Measurements from ENCODE around the gene RBCK1.

Gene RBCK1

DNA sequence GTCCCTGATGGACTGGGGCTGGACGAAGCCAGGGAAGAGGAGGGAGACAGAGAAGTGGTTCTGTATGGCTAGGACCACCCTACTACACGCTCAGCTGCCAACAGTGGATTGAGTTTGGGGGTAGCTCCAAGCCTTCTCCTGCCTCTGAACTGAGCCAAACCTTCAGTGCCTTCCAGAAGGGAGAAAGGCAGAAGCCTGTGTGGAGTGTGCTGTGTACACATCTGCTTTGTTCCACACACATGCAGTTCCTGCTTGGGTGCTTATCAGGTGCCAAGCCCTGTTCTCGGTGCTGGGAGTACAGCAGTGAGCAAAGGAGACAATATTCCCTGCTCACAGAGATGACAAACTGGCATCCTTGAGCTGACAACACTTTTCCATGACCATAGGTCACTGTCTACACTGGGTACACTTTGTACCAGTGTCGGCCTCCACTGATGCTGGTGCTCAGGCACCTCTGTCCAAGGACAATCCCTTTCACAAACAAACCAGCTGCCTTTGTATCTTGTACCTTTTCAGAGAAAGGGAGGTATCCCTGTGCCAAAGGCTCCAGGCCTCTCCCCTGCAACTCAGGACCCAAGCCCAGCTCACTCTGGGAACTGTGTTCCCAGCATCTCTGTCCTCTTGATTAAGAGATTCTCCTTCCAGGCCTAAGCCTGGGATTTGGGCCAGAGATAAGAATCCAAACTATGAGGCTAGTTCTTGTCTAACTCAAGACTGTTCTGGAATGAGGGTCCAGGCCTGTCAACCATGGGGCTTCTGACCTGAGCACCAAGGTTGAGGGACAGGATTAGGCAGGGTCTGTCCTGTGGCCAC is 11.3 kb upstream of the RBCK1 start:
- FAIRE-seq (no peak), DNase-seq (ENCODE audit: extremely low spot score, insufficient read length, low read depth) (no peak)

GRCh38 chr20:397432-398237 is 10.5 kb upstream of the RBCK1 start:
- DNase-seq (ENCODE audit: extremely low spot score, insufficient read length, low read depth) (no peak), FAIRE-seq (no peak)

DNA sequence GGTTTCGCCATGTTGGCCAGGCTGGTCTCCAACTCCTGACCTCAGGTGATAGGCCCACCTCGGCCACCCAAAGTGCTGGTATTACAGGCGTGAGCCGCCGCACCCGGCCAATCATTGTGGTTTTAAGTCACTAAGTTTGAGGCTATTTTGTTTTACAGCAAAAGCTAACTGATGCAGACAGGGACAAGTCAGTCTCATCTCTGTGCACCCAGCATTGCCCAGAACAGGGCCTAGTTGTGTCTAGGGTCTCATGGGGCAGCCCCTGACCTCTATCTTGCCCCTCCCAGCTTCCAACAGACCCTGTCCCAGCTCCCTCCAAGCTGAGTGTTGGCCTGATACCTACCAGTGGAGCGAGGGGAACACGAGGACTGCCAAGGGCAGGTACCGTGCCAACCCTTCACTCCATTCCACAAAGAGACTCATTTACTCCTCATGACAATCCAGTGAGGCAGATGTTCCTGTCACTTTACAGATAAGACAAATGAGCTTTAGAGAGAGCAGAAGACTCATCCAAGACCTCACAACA is 8.9 kb upstream of the RBCK1 start:
- no peak for DNase-seq (ENCODE audit: extremely low spot score, insufficient read length, low read depth)
- no peak for FAIRE-seq

- DNase-seq (ENCODE audit: extremely low spot score, insufficient read length, low read depth) (no peak), FAIRE-seq (no peak)
These were observed 8.0 kb upstream of the RBCK1 start for GRCh38 chr20:400128-400453.

GRCh38 chr20:400454-401275 is 7.4 kb upstream of the RBCK1 start:
- DNase-seq (ENCODE audit: extremely low spot score, insufficient read length, low read depth) (no peak), FAIRE-seq (no peak)

DNA sequence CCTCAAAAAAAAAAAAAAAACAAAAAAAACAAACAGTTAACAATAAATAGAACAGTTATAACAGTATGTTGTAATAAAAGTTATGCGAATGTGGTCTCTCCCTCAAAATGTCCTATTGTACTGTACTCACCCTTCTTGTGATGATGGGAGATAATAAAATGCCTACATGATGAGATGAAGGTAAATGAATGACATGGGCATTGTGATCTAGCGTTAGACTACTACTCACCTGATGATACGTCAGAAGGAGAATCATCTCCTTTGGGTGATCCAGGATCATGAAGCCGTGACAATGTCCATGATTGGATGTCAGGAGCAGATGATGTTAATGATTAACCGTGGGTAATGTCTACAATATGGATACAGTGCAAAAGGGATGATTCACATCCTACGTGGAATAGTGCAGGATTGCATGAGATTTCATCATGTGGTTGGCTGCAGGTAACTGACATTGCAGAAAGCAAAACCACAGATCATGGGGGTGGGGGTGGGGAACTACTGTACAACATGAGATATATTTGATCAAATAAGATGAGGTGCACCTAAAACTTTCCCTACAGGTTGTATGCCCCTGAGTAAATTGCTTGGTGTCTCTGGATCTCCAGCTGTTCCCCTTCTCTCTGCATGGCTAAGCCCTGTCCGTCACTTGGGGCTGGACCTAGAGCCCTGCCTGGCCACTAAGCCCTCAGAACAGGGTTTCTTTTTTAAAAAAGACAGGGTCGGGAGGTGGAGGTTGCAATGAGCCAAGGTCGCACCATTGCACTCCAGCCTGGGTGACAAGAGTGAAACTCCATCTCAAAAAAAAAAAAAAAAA is 6.2 kb upstream of the RBCK1 start:
- DNase-seq (ENCODE audit: extremely low spot score, insufficient read length, low read depth) (no peak), FAIRE-seq (no peak)

GRCh38 chr20:402496-402885 is 5.6 kb upstream of the RBCK1 start:
- FAIRE-seq (no peak), DNase-seq (ENCODE audit: extremely low spot score, insufficient read length, low read depth) (no peak)

DNA sequence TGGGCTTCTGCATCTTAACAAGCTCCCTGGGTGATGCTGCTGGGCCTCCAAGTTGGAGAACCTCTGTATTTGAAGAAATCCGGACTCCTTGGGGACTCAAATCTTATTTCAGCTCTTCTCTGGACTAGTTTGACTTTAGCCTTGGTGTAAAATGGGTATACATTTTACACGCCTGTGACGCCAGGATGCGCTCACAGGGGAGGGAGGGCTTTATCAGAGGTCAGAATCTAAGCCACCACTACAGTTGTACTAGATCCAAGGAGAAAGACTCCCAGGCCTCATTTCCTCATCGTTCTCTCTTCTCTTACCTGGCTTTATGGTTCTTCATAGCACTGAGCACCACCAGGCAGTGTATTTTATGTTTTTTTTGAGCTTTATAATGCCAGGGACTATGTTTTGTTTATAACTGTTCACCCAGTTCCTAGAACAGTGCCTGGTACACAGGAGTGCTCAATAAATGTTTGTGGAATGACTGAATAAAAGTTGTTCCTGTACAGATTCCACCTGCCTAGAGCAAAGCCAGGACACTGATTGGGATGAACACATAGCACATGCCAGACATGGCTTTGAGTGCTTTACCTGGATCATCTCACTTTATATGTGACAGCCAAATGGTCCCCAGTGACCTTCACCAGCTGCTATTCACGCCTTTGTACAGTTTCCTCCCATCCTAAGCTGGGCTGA is 5.1 kb upstream of the RBCK1 start:
- FAIRE-seq = no peak

GRCh38 chr20:403582-403957 is 4.5 kb upstream of the RBCK1 start:
- DNase-seq (ENCODE audit: extremely low spot score, insufficient read length, low read depth) = no peak

More for the DNA sequence above, 5.1 kb upstream of the RBCK1 start:
- no peak for DNase-seq (ENCODE audit: extremely low spot score, insufficient read length, low read depth)

DNA sequence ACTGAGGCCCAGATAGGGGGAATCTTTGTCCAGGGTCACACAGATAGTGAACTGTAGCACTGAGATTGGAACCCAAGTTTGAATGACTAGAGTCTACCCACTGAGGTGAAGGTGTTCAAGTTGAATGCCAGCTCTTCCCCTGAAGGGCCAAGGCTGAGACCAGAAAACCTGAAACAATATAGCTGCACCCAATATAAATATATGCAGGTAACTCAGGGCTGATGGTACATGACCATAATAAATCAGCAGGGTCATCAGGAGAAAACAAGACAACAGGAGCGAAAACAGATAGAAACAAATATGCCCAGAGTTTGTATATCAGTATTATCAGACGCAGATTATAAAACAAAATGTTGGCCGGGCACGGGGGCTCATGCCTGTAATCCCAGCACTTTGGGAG is 4.0 kb upstream of the RBCK1 start:
- DNase-seq (ENCODE audit: extremely low spot score, insufficient read length, low read depth) = no peak
- no peak for FAIRE-seq

More at GRCh38 chr20:403582-403957, 4.5 kb upstream of the RBCK1 start:
- no peak for FAIRE-seq

DNA sequence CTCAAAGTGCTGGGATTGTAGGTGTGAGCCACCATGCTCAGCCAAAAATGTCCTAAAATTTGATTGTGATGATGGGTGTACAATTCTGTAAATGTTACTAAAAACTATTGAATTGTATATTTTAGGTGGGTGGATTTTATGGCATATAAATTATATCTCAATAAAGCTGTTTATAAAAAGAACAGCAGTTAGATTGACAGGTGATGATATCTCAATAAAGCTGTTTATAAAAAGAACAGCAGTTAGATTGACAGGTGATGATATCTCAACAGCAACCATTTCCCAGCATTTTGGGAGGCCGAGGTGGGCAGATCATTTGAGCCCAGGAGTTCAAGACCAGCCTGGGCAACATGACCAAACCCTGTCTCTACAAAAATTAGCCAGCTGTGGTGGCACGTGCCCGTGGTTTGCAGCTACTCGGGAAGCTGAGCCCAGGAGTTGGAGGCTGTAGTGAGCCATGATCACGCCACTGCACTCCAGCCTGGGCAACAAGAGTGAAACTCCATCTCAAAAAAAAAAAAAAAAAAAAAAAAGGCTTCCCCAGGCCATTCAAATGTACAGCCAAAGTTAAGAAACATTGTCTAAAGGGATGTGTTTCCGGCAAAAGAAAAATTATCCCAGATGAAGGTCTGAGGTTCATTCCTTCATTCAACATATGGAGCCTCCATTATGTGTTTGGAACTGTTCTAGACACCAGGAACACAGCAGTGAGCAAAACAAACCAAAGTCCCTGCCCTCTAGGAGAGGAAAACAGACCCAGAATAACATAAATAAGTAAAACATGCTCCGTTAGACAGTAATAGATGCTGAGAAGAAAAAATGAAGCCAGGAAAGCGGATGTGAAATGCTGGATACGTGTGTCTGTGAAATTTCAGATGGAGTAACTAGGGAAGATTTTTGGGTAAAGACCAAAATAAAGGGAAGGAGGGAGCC is 1.6 kb upstream of the RBCK1 start:
- DNase-seq (ENCODE audit: extremely low spot score, insufficient read length, low read depth) (no peak), FAIRE-seq (peak; percentile 9)

DNA sequence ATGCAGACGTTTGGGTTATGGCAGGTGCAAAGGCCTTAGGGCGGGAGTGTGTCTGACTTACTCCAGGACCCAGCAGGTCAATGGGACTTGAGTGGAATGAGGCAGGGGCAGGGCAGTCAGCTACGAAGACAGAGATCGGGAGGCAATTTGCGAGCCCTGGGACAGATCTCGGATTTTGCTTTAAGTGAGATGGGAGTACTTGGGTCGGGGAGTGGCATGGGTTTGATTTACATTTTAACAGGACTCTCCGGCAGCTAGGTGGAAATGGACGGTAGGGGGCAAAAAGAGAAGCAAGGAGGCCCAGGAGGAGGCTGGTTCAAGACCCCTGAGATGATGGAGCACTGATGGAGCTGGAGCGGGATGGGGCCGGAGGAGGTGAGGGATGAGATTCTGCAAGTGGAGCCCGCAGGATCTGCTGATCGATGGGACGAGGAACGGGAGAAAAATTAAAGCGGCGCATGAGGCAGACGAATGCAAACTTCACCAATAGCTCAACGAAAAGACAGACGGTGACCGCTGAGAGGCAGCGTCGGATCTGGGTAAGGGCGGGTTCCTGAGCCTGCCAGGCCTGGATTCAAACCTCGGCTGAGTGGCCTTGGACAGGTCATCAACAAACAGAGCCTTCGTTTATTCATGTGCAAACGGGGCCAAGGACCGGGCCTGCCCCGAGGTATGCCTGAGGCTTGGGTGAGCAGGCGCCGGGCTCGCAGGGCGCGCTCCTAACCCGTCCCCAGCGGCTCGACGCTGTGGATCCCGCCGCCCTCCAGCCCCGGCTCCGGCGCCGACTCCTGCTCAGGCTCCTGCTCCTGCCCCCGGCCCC is 756 bp upstream of the RBCK1 start:
- DNase-seq (ENCODE audit: extremely low spot score, insufficient read length, low read depth) (peak; percentile 82), FAIRE-seq (peak; percentile 60)

DNA sequence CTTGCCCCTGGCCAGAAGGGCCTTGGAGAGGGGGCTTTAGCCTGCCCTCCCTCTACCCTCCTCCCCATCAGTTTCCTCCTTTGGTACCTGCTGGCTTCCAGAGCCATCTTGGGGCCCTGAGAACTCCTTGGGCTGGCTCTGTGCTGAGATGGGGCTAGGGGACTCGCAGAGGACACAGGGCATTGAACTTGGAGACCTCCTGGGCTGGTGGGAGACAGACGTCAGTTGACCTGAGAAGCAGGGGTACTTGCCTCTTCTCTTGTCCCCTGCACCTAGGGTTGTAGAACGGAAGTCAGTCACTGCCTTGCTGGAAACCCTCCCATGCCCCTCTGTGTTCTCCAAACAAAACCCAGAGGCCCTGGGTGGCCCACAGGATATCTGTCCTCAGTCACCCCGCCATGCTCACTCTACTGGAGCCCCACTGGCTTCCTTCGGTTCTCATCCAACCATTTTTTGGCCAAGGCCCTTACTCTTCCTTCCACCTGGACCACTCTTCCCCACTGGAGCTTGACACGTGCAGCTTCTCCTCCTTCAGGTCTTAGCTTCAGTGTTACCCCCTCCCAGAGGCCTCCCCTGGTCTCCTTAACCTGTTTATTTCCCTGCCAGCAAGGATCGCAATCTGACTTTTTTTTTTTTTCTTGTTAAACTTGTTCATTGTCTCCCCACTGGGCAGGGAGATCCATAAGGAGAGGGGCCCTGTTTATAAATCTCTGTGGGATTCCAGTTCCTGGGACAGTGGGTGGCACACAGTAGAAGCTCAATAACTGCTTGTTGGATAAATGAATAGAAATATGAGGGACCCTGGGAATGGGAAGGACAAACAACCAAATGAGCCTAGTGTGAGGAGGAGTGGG is 971 bp downstream of the RBCK1 start:
- DNase-seq (ENCODE audit: extremely low spot score, insufficient read length, low read depth) = no peak
- peak; percentile 31 for FAIRE-seq

DNA sequence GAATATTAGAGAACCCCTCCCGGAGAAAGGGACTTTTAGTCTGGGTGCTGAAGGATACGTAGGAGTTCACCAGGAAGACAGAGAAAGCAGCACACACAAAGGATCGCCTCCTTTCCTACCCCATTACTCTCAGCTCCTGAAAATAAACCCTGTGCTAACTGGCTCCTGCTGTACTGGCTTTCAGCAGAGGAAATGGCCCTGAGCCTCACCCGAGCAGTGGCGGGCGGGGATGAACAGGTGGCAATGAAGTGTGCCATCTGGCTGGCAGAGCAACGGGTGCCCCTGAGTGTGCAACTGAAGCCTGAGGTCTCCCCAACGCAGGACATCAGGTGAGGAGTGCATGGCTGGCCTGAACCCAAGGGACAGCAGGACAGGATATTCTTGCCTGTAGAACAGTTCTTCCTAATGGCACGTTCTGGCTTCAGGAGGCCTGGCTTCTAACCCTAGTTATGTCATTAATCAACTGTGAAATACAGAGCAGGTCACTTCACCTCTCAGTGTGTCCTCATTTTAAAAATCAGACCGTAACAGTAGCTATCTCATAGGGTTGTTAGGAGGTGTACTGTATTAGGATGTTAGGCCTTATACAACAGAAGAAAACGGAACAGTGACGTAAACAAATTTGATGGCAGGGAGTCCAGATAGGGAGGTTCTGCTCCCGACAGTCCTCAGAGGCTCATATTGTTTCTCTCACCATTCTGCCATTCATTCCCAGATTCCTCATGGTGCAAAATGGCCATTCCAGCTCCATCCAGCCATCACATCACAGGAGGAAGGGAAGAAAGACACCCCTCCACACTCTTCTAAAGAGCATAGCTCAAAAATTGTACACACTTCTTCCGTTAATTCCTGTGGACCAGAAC is 1.8 kb downstream of the RBCK1 start:
- DNase-seq (ENCODE audit: extremely low spot score, insufficient read length, low read depth) = no peak
- no peak for FAIRE-seq

GRCh38 chr20:412081-412480 is 4.0 kb downstream of the RBCK1 start:
- DNase-seq (ENCODE audit: extremely low spot score, insufficient read length, low read depth) (no peak), FAIRE-seq (no peak)
